Measurements from ENCODE around the gene FBL. TPM values are rescaled to one million over a fixed set of nuclear protein-coding genes. Genes with fewer than 3 reads are reported as not detected.

Gene FBL
- total and polyA plus RNA-seq, 2 of the 13 experiments (the other 11 are each of a cell fraction or from before 2014, with no cell fraction given): 153 to 468 TPM

DNA sequence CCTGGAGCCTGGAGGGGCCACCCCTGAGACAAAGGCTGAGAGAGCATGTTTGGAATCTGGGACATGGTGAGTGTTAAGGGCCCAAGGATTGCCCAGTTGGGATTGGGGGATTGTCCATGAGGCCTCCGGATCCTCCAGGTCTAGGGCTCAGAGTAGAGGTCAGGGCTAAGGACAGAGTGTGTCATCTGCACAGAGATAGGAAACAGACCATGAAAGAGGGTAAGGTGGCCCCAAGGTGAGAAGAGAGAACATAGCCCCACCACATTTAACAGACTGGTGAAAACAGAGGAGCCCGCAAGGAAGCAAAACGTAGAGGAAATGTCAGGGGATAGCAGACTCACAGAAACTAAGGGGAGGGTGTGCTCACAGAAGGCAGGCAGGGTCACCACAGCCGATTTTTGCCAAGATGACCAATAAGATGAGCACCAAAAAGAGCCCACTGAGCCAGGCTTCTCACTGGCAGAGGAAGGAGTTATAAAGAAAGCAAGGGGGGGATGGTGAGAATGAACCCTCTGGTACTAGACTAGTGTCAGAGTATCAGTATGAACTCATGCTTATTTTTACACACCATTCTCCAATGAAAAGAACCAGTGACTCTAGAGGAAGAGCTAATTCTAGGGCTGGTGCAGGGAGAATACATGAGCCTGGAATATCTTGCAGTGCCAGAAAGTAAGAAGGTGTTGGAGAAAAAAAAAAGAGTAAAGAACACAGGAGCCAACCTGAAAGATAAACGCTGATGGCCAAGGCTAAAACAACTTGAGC lies 29.7 kb downstream of the FBL start:
- Histone ChIP-seq H3K4me1 (ENCODE audit: insufficient read depth, low read length) (no peaks in the 10 kb centered on the region), H4K20me1 (ENCODE audit: insufficient read depth, low read length) (no peaks in the 10 kb centered on the region), H3K4me2 (ENCODE audit: low read depth, low read length) (no peak overlapping the region), H3K4me3 (replicated peaks in 1 of 3; ENCODE audit: insufficient read depth in 1 of 3, low read depth in 2 of 3, low read length in 3 of 3) (no peak overlapping the region), H3K27ac (ENCODE audit: extremely low read length, insufficient read depth, low read length) (no peak overlapping the region), H3K27me3 (ENCODE audit: control insufficient read depth in 1 of 2, insufficient read depth in 2 of 2, low read length in 2 of 2) (no peaks in the 10 kb centered on the region; a peak in 1 of 5 replicates), H3K79me2 (ENCODE audit: insufficient read depth, low read length) (no peaks in the 10 kb centered on the region), H3K9me3 (ENCODE audit: low read length) (no peaks in the 10 kb centered on the region), H3K36me3 (replicated peaks in 1 of 2; ENCODE audit: control insufficient read depth in 1 of 2, insufficient read depth in 2 of 2, low read length in 2 of 2) (no peaks in the 10 kb centered on the region), H3K9ac (ENCODE audit: insufficient read depth, low read depth, low read length) (no peak overlapping the region), H2AFZ (ENCODE audit: low read length) (no peak overlapping the region)
- BruUV-seq (replicated peaks): no TSS peak
- POLR2A ChIA-PET: no interaction called here
- DNase-seq (ENCODE audit: low spot score) (no peak), FAIRE-seq (no peak), ATAC-seq (no peak)
- WGBS (ENCODE audit: low lambda C conversion rate): 42% methylated on average over 5 of the region's 5 CpGs
- in situ Hi-C loops (cut with HindIII; ENCODE audit: extremely low pct_ligation_motif_present, low pct_unique_long_range_greater_than_20kb) (no loop called here), intact Hi-C loops (cut with micrococcal nuclease; ENCODE audit: unreplicated experiment) (no loop called here)
- TF ChIP-seq SSRP1 (CRISPR knock-in tag; IDR thresholded peaks at IDR 0.05): no peak
- no peak for TF ChIP-seq ZNF562 (CRISPR knock-in tag; IDR thresholded peaks at IDR 0.05; ENCODE audit: borderline replicate concordance)
- no peak for TF ChIP-seq JUNB (CRISPR knock-in tag; IDR thresholded peaks at IDR 0.05; ENCODE audit: borderline replicate concordance)
- TF ChIP-seq ZNF205 (CRISPR knock-in tag; IDR thresholded peaks at IDR 0.05): no peak
- TF ChIP-seq, protein P1, sequence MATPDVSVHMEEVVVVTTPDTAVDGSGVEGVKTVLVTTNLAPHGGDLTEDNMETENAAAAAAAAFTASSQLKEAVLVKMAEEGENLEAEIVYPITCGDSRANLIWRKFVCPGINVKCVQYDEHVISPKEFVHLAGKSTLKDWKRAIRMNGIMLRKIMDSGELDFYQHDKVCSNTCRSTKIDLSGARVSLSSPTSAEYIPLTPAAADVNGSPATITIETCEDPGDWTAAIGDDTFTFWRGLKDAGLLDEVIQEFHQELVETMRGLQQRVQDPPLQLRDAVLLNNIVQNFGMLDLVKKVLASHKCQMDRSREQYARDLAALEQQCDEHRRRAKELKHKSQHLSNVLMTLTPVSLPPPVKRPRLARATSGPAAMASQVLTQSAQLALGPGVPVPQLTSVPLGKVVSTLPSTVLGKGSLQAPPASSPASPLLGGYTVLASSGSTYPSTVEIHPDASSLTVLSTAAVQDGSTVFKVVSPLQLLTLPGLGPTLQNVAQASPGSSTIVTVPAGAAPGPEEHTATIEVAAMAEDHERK (CRISPR knock-in tag; IDR thresholded peaks at IDR 0.05; ENCODE audit: low read depth): no peak
- TF ChIP-seq, protein P2, sequence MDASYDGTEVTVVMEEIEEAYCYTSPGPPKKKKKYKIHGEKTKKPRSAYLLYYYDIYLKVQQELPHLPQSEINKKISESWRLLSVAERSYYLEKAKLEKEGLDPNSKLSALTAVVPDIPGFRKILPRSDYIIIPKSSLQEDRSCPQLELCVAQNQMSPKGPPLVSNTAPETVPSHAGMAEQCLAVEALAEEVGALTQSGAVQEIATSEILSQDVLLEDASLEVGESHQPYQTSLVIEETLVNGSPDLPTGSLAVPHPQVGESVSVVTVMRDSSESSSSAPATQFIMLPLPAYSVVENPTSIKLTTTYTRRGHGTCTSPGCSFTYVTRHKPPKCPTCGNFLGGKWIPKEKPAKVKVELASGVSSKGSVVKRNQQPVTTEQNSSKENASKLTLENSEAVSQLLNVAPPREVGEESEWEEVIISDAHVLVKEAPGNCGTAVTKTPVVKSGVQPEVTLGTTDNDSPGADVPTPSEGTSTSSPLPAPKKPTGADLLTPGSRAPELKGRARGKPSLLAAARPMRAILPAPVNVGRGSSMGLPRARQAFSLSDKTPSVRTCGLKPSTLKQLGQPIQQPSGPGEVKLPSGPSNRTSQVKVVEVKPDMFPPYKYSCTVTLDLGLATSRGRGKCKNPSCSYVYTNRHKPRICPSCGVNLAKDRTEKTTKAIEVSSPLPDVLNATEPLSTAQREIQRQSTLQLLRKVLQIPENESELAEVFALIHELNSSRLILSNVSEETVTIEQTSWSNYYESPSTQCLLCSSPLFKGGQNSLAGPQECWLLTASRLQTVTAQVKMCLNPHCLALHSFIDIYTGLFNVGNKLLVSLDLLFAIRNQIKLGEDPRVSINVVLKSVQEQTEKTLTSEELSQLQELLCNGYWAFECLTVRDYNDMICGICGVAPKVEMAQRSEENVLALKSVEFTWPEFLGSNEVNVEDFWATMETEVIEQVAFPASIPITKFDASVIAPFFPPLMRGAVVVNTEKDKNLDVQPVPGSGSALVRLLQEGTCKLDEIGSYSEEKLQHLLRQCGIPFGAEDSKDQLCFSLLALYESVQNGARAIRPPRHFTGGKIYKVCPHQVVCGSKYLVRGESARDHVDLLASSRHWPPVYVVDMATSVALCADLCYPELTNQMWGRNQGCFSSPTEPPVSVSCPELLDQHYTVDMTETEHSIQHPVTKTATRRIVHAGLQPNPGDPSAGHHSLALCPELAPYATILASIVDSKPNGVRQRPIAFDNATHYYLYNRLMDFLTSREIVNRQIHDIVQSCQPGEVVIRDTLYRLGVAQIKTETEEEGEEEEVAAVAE (CRISPR knock-in tag; IDR thresholded peaks at IDR 0.05; ENCODE audit: borderline replicate concordance): no peak
- no peak for TF ChIP-seq NFIB (CRISPR knock-in tag; IDR thresholded peaks at IDR 0.05; ENCODE audit: borderline replicate concordance)
- no peak for TF ChIP-seq SAP130 (CRISPR knock-in tag; IDR thresholded peaks at IDR 0.05; ENCODE audit: low read depth)
- no peak for TF ChIP-seq KLF15 (CRISPR knock-in tag; IDR thresholded peaks at IDR 0.05; ENCODE audit: borderline replicate concordance)
- no peak for TF ChIP-seq TBL1XR1 (IDR thresholded peaks at IDR 0.05; ENCODE audit: borderline replicate concordance, low read length, partially characterized antibody)
- TF ChIP-seq ZNF530 (CRISPR knock-in tag; IDR thresholded peaks at IDR 0.05; ENCODE audit: low read depth): no peak
- TF ChIP-seq MEF2D (CRISPR knock-in tag; IDR thresholded peaks at IDR 0.05): no peak
- TF ChIP-seq CHD4 (IDR thresholded peaks at IDR 0.05; ENCODE audit: borderline replicate concordance, low read length): no peak
- TF ChIP-seq, protein P3, sequence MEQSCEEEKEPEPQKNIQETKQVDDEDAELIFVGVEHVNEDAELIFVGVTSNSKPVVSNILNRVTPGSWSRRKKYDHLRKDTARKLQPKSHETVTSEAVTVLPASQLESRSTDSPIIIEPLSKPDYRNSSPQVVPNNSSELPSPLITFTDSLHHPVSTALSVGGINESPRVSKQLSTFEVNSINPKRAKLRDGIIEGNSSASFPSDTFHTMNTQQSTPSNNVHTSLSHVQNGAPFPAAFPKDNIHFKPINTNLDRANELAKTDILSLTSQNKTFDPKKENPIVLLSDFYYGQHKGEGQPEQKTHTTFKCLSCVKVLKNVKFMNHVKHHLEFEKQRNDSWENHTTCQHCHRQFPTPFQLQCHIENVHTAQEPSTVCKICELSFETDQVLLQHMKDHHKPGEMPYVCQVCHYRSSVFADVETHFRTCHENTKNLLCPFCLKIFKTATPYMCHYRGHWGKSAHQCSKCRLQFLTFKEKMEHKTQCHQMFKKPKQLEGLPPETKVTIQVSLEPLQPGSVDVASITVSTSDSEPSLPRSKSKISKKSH (CRISPR knock-in tag; IDR thresholded peaks at IDR 0.05; ENCODE audit: borderline replicate concordance): no peak
- TF ChIP-seq ZNF549 (CRISPR knock-in tag; IDR thresholded peaks at IDR 0.05): no peak
- TF ChIP-seq HNRNPLL (IDR thresholded peaks at IDR 0.05; ENCODE audit: low read depth, low read length, poor library complexity, severe bottlenecking): no peak
- no peak for TF ChIP-seq ZFYVE20 (CRISPR knock-in tag; IDR thresholded peaks at IDR 0.05; ENCODE audit: borderline replicate concordance, low read depth)
- no peak for TF ChIP-seq GLI4 (CRISPR knock-in tag; IDR thresholded peaks at IDR 0.05; ENCODE audit: borderline replicate concordance)
- CTCF ChIA-PET (ENCODE audit: low intra/inter-chr PET ratio, low total read pairs): no interaction called here
